DND-41 (cell line): ENCODE data around the gene FAM83D.
"Not testable (repeated sequence)": the region's sequence is repeated elsewhere in the genome, so short reads cannot be mapped to it uniquely, and the experiment has no call there.

Experiments used
- ATAC-seq: fragments of 200-7000 bp; cut with Tn5 transposase; 3 replicates; pipeline ENCODE4 v1.9.1; 2021; ENCODE audit warnings: low read depth; ENCODE audit not compliant: insufficient read depth
- DNase-seq: peaks from one replicate; pipeline ENCODE4 v3.0.0-alpha.2; 2020
- H2AFZ ChIP-seq: 2 replicates; pipeline ENCODE4 v1.6.0; 2012; ENCODE audit warnings: low read depth, low read length
- H3K27ac ChIP-seq: 2 replicates; pipeline ENCODE4 v1.5.1; 2012; ENCODE audit warnings: low read length, inconsistent platforms
- H3K27me3 ChIP-seq: fragments of 200-600 bp; sonication (generic); 2 replicates; pipeline ENCODE4 v1.6.0; 2012; ENCODE audit warnings: low read length, mild to moderate bottlenecking, inconsistent platforms; ENCODE audit not compliant: insufficient read depth, poor library complexity
- H3K36me3 ChIP-seq: 2 replicates; pipeline ENCODE4 v1.5.1; 2012; ENCODE audit warnings: low read length, inconsistent platforms; ENCODE audit not compliant: insufficient read depth
- H3K4me1 ChIP-seq: 2 replicates; pipeline ENCODE4 v1.5.1; 2012; ENCODE audit warnings: mild to moderate bottlenecking, low read length; ENCODE audit not compliant: insufficient read depth
- H3K4me2 ChIP-seq: 2 replicates; pipeline ENCODE4 v1.6.0; 2012; ENCODE audit warnings: mild to moderate bottlenecking, moderate library complexity, low read length, inconsistent platforms; ENCODE audit not compliant: insufficient read depth
- H3K4me3 ChIP-seq, 2 experiments: fragments of 200-600 bp in 1 of 2; shearing (Covaris generic) in 1 of 2; 2 replicates each; pipeline ENCODE4 v1.5.1; 2012 to 2016; ENCODE audit warnings: inconsistent platforms in 2 of 2, low read length in 2 of 2, mild to moderate bottlenecking in 2 of 2, low read depth in 1 of 2, moderate library complexity in 1 of 2
- H3K79me2 ChIP-seq: 2 replicates; pipeline ENCODE4 v1.6.0; 2012; ENCODE audit warnings: low read length, inconsistent platforms; ENCODE audit not compliant: insufficient read depth
- H3K9ac ChIP-seq: 2 replicates; pipeline ENCODE4 v1.6.0; 2012; ENCODE audit warnings: low read depth, mild to moderate bottlenecking, inconsistent platforms, low read length, moderate library complexity
- H3K9me3 ChIP-seq: 2 replicates; pipeline ENCODE4 v1.5.1; 2012; ENCODE audit warnings: low read length, moderate library complexity, mild to moderate bottlenecking, inconsistent platforms; ENCODE audit not compliant: insufficient read depth, severe bottlenecking
- H4K20me1 ChIP-seq: 2 replicates; pipeline ENCODE4 v1.6.0; 2012; ENCODE audit warnings: low read length; ENCODE audit not compliant: insufficient read depth
- EZH2 ChIP-seq: IDR thresholded peaks from 3 replicates; pipeline ENCODE4 v1.6.1; 2012; ENCODE audit warnings: borderline replicate concordance, low read depth, mild to moderate bottlenecking, moderate library complexity, low read length, inconsistent platforms; ENCODE audit not compliant: severe bottlenecking
- TF ChIP-seq, protein P1 (sequence below): IDR thresholded peaks from 2 replicates; pipeline ENCODE4 v1.5.1; 2012; ENCODE audit warnings: borderline replicate concordance, low read length, moderate library complexity, mild to moderate bottlenecking; ENCODE audit not compliant: poor library complexity, severe bottlenecking; ENCODE audit errors: extremely low read depth

FAM83D gene

DNA sequence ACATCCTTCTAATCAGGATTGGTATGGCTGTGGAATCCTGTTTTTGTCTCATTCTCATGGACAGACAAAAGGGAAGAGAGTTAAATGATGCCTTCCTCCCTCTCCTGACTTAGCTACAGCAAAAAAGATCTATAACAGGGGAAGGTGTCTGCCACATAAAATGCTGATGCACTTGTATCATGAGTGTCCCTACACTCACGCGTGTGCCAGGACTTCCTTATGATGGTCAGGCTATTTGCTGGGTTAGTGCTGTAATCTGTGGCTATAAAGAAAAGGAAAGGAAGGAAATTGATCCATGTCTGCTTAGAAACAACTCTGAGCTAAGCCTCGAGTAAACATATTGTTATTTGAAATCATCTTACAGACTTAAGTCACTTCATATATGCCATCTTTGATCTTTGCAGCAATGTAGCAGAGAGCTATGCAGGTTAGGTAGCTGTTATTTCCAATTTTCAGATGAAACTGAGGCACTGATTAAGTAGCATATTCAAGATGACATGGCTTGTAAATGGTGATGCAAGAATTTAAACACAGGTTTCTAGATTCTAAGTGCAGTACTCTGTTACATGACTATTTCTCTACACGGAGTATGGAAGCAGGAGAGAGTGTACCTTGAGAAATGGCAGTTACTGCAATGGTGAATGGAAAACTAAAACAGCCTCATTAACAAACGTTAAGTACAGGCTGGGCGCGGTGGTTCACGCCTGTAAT is 27.6 kb downstream of the FAM83D start:
- Histone ChIP-seq H3K4me3 (no peak overlapping the region), H4K20me1 (peaks cover 15% of the 10 kb centered on the region; the same call in 1 of the 2 replicates), H2AFZ (no peak overlapping the region), H3K4me1 (no peaks in the 10 kb centered on the region), H3K9ac (no peak overlapping the region), H3K4me2 (no peak overlapping the region), H3K27ac (no peak overlapping the region), H3K79me2 (peaks cover 1% of the 10 kb centered on the region), H3K9me3 (no peaks in the 10 kb centered on the region), H3K36me3 (peaks cover 56% of the 10 kb centered on the region), H3K27me3 (no peaks in the 10 kb centered on the region)
- DNase-seq, result no peak
- no peak for TF ChIP-seq EZH2
- TF ChIP-seq, protein P1, sequence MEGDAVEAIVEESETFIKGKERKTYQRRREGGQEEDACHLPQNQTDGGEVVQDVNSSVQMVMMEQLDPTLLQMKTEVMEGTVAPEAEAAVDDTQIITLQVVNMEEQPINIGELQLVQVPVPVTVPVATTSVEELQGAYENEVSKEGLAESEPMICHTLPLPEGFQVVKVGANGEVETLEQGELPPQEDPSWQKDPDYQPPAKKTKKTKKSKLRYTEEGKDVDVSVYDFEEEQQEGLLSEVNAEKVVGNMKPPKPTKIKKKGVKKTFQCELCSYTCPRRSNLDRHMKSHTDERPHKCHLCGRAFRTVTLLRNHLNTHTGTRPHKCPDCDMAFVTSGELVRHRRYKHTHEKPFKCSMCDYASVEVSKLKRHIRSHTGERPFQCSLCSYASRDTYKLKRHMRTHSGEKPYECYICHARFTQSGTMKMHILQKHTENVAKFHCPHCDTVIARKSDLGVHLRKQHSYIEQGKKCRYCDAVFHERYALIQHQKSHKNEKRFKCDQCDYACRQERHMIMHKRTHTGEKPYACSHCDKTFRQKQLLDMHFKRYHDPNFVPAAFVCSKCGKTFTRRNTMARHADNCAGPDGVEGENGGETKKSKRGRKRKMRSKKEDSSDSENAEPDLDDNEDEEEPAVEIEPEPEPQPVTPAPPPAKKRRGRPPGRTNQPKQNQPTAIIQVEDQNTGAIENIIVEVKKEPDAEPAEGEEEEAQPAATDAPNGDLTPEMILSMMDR, result no peak
- ATAC-seq, result no peak

DNA sequence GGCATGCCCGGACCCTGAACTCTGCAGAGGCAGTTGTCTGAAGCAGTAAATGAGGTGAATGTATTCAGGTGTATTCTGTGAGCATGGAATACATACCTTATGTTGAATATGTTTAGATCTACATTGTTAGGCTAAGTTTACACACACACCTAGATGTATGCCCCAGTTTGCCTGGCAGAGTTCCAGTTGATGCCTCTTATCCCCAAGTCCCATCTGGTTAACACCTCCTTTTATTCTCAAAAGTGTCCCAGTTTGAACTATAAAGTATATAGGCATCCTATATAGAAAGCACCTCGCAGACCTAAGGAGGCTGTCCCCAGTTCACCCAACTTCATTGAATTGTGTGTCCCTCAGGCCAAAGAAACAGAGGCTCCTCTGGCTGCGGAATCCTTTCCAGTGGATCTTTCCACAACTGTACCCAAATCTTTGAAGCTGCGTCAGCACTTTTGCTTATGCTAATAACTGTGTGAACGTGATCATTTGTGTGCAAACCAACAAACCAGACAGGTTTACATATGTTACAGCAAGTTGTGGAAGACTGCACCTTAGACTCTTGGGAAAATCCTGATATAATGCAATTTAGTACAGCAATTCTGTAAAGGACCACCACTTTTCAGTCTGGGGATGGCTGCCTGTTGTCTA is 31.1 kb downstream of the FAM83D start:
- H3K4me1 ChIP-seq, result peaks cover 13% of the 10 kb centered on the region
- no peak overlapping the region for H3K9ac ChIP-seq
- no peaks in the 10 kb centered on the region for H3K27me3 ChIP-seq
- H3K36me3 ChIP-seq, result peaks cover 20% of the 10 kb centered on the region
- TF ChIP-seq EZH2, result no peak
- TF ChIP-seq, protein P1, result no peak
- H3K79me2 ChIP-seq, result peaks cover 12% of the 10 kb centered on the region
- no peak overlapping the region for H2AFZ ChIP-seq
- no peaks in the 10 kb centered on the region for H3K9me3 ChIP-seq
- ATAC-seq (no peak), DNase-seq (no peak)
- peaks cover 6% of the 10 kb centered on the region; the same call in 1 of the 2 replicates for H4K20me1 ChIP-seq
- H3K27ac ChIP-seq, result no peak overlapping the region
- no peak overlapping the region for H3K4me2 ChIP-seq
- H3K4me3 ChIP-seq, result no peak overlapping the region

DNA sequence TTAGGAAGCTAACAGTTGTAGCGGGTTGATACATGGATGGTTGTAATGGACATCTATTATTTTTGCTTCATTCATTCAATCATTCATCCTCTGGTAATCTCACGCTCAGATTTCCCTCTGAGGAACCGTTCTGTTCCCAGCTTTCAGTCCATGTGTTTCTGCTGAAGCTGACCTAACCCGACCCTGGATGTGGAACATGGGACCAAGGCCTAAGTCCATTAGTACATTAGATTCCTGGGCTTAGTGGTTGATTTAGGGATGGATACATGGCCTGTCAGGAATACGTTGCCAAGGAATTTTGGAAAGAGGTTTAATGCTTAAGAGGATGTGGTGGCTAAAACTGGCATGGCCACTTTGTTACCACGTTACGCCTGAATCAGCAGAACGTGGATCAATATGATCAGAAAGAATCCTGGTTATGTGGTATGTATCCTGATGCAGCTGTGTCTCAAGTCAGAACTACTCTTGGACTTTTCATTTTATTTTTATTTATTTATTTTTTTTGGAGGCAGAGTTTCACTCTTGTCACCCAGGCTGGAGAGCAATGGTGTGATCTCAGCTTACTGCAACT is 31.8 kb downstream of the FAM83D start:
- TF ChIP-seq, protein P1, result no peak
- TF ChIP-seq EZH2, result no peak

DNA sequence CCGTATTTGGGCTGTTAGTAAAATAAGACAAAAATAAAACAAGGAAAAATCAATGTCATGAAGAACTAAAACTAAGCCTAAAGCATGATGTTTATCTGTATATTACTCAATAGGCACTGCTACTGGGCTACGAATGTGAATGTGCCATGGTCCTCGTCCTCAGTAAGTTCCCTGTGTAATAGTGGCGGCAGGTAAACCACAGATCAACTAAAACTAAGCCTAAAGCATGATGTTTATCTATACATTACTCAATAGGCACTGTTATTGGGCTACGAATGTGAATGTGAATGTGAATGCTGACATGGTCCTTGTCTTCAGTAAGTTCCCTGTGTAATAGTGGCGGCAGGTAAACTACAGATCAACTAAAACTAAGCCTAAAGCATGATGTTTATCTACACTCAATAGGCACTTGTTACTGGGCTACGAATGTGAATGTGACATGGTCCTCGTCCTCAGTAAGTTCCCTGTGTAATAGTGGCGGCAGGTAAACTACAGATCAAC is 34.0 kb downstream of the FAM83D start:
- not testable (repeated sequence) for H3K4me2 ChIP-seq

More for the DNA sequence above, 31.8 kb downstream of the FAM83D start:
- no peaks in the 10 kb centered on the region for H3K27me3 ChIP-seq
- no peak overlapping the region for H3K27ac ChIP-seq
- H3K4me1 ChIP-seq, result peaks cover 15% of the 10 kb centered on the region
- ATAC-seq (no peak), DNase-seq (no peak)
- H3K4me3 ChIP-seq, result no peak overlapping the region
- peaks cover 14% of the 10 kb centered on the region for H3K36me3 ChIP-seq
- peaks cover 19% of the 10 kb centered on the region for H3K79me2 ChIP-seq
- no peak overlapping the region for H2AFZ ChIP-seq
- H3K9me3 ChIP-seq, result no peaks in the 10 kb centered on the region
- no peak overlapping the region for H3K9ac ChIP-seq
- H4K20me1 ChIP-seq, result peaks cover 6% of the 10 kb centered on the region; the same call in 1 of the 2 replicates
- H3K4me2 ChIP-seq, result no peak overlapping the region

More for the DNA sequence above, 34.0 kb downstream of the FAM83D start:
- H3K27ac ChIP-seq, H3K4me3 ChIP-seq, H4K20me1 ChIP-seq, H3K27me3 ChIP-seq, H2AFZ ChIP-seq, H3K9me3 ChIP-seq, H3K36me3 ChIP-seq, ATAC-seq, H3K9ac ChIP-seq, DNase-seq: not testable (repeated sequence)
- peaks cover 35% of the 10 kb centered on the region for H3K4me1 ChIP-seq
- peaks cover 41% of the 10 kb centered on the region for H3K79me2 ChIP-seq
